IPS-NIHi7 (cell line): ENCODE data around the gene DAZAP1.

ENCODE experiments used
- DNase-seq: peaks from one replicate; pipeline ENCODE4 v3.0.0; 2012; ENCODE audit warnings: mixed read lengths; ENCODE audit errors: extremely low spot score

The DAZAP1 gene

DNA sequence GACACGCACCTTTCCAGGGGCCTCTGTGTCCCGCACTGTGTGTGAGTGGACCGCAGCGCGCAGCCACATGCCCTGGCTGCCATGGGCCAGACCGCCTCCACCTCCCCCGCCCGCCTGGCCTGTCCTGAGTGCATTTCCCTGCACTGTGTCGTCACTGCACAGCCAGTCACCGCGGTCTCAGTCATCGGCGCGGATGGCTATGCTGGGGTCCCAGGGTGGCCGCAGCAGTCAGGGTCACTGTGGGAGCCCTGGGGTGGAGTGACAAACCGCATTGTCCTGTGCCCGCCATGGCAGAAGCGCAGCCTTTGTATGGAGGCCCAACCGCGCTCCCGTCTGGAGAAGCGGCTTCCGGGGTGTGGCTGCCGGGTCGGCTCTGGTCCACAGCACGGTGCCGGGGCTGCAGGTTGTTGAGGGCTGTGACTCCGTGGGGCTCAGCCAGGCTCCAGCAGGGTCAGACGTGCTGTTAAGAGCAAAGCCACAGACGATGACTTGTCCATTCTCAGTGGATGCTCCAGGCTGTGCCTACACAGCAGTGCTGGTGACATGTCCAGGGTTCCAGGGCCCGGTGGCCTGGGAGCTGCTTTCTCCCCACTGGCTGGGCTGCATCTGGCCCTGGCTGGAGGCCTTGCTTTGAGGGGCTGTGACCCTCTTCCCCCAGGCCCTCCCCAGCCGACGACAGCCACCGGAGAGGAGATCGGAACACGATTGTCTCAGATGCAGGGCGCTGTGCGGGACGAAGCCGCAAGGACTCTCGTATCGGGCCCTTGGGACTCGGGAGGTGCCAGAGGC, 30.0 kb upstream of the DAZAP1 start:
- no peak for DNase-seq

DNA sequence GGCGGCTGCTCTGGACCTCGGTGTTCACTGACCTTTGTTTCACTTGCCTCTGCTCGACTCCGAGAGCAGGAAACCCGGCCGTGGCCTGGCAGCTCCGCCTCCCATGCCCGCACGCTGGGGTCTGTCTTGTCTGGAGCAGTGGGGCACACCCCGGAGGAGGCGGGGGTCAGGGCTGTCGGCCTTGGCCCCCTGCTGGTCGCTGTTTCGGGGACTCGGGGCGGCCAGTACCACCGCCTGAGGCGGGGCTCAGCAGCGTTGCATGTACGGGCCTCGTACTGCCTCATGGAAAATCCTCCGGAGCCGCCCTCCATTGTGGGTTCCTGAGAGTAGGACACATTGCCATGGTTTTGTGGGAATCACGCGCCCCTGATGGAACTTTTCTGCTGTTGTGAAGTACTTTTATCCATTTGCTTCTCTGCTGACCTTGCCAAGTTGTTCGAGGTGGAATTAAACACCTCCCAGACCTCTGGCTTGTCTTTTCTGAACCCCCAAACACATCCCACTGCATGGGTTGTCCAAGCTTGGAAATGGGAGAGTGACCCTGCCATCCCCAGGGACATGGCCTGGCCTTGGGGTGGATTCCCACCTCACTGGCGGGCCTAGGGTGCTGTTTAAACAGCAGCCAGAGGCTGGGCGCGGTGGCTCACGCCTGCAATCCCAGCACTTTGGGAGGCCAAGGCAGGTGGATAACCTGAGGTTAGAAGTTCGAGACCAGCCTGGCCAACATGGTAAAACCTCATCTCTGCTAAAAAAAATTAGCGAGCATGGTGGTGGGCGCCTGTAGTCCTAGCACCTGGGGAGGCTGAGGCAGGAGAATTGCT, 29.2 kb upstream of the DAZAP1 start:
- DNase-seq, result no peak

DNA sequence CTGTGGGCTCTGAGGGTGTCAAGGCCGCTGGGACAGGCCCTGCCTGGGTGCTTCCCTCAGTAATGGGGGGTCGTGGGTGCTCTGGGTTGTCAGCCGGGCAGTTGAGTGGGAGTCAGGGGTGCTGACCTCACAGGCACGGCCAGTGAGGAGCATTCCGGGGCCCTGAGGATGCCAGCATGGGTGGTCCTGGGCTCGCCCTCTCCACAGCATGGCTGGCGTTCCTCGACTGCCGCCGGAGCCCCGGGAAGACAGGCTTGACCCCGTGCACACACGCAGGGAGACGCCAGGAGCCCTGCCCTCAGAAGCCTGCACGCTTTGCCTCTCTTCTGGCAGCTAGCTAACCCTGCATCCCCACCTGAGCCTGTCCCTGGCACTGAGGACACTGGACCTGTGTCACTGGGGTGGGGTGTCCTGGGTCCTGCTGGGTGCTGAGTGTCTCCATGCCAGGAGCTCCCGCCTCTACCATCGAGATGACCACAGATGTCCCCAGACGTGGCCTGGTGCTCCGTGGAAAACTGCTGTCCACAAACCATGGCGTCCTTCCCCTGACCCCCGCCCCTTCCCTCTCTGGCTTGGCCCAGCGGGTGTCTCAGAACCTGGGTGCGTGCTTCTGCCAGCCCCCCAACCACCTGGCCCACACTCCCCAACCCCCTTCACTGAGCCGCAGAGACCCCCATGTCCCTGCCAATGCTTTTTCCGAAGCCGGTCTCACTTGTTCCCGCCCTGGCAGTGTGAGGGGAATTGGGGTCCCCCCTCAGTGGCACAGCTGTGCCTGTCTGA, 28.1 kb upstream of the DAZAP1 start:
- no peak for DNase-seq

DNA sequence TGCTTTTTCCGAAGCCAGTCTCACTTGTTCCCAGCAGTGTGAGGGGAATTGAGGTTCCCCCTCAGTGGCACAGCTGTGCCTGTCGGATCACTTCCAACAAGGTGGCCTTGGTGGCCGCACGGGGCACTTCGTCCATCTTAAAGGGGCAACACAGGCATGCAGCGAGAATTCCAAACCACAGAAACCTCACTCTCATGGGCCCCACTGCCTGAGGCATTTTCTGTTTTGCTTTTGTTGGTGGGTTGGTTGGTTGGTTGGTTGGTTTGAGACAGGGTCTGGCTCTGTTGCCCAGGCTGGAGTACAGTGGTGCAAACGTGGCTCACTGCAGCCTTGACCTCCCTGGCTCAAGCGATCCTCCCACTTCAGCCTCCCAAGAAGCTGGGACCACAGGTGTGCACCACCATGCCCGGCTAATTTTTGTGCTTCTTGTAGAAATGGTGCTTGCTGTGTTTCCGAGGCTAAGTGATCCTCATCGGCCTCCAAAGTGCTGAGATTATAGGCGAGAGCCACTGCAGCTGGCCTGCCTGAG, 27.4 kb upstream of the DAZAP1 start:
- no peak for DNase-seq

DNA sequence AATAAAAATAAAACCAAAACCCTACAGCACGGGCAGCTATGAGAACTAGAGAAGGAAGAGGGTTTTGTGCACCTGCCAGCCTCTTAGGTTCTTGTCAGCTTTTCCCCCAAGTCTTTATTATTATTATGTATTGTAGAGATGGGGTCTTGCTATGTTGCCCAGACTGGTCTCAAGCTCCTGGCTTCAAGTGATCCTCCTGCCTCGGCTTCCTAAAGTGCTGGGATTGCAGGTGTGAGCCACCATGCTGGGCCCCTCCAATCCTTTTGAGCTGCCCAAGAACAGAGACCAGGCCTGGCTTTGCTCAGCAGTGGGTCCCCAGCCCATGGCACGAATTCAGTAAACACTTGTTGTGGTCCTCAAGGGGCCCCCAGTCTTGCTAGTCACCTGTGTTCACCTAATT, 25.1 kb upstream of the DAZAP1 start:
- no peak for DNase-seq

DNA sequence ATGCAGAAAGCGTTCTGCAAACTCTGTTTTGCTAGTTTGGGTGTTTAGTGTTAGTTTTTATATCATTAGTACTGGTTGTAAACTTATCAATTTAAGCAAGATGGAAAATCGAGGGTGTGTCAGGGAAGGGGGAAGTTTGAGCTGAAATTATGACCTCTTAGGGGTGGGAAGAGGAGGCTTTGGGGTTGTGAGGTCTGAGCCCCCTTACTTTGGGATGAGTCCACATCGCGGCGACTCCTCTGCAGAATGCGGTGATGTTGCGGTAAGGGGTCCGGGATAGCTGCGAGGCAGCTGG, 24.4 kb upstream of the DAZAP1 start:
- no peak for DNase-seq

DNA sequence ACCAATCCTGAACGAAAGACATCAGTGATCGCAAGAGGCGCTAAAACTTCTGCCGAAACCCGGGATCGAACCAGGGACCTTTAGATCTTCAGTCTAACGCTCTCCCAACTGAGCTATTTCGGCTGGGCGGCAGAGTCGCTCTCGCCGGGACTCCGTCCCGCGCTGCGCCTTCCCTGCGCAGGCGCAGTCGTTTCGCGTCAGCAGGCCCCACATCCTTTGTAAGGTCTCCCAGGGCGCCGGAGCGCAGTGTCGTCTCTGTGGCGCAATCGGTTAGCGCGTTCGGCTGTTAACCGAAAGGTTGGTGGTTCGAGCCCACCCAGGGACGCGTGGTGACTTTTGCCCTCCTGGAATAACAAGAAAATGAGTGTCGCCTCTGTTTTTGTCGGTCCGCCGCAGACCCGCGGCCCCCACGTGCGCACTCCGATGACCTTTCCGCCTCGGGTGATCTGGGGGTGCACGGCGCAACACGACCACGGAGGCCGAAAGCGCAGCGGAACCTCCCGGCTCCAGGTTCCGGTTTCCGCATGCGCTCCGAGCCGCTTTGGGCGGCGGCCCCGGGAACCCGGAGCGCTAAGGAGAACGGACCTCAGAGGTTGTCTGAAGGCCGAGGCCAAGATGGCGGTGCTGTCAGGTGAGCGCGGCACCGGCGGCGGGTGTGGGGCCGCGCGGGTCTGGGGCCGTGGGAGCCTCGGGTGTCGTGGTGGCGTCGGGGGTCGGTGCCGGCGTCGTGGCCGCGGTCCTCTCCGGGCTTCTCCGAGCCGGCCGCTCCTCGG, 23.9 kb upstream of the DAZAP1 start, which contains the start of gene NDUFS7:
NDUFS7 (plus strand) TSS at position 596 of the 773 bp plus-strand sequence; CDS start at position 616, 20 bp downstream.
- DNase-seq, result peak; percentile 86

DNA sequence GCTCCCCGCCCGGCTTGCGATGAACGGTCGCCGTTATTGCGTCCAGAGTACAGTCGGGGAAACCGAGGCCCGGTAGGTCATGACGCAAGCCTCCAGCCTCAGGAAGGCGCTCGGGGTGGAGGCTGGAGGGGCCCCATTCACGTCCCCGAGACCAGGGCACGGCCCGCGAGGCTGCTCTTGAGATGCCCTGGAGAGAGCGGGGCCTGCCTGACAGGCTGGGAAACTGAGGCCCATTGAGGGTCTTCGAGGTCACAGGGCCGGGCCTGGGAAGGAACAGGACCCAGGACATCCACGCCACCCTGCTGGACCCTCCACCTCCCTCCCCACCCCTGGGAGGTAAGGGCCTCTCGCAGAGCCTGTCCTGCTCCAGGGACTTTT, 23.3 kb upstream of the DAZAP1 start:
- no peak for DNase-seq

DNA sequence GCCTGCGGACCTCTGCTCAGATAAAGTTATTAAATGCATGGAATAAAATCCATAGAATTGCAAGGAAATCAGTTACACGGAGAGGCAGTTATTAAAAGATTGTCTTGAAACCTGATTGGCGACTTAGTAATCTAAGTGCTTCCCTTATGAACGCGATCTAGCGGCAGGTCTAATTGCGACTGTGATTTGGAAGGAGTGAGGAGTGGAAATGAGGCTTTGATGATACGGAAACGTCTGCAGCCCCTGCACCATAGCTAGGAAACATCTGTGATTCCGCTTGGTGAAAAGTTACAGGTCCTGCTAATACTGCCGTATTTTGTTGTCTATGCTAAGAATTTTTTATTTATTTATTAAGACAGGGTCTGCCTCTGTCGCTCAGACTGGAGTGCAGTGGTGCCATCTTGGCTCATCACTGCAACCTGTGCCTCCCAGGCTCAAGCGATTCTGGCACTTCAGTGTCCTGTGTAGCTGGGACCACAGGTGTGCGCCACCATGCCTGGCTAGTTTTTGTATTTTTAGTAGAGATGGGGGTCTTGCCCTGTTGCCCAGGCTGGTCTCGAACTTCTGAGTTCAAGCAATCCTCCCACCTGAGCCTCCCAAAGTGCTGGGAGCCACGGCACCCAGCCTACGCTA, 22.8 kb upstream of the DAZAP1 start:
- no peak for DNase-seq

DNA sequence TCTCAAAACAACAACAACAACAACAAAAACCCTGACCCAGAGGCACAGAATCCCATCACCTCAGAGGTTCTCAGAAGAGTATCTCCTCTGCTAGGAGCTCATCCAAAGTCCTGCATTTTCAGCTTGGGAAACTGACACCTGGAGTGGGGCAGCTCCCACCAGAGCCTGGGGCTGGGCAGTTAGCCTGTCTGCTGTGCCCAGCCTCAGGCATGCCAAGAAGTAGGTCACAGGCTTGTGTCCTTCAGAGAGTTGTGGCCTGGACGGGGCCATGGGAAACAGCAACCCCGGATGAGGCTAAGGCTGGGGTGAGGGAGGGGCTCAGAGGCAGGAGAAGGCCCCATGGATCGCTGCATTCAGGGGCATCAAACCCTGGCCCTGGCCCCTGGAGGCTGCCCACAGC, 21.6 kb upstream of the DAZAP1 start:
- DNase-seq, result no peak

DNA sequence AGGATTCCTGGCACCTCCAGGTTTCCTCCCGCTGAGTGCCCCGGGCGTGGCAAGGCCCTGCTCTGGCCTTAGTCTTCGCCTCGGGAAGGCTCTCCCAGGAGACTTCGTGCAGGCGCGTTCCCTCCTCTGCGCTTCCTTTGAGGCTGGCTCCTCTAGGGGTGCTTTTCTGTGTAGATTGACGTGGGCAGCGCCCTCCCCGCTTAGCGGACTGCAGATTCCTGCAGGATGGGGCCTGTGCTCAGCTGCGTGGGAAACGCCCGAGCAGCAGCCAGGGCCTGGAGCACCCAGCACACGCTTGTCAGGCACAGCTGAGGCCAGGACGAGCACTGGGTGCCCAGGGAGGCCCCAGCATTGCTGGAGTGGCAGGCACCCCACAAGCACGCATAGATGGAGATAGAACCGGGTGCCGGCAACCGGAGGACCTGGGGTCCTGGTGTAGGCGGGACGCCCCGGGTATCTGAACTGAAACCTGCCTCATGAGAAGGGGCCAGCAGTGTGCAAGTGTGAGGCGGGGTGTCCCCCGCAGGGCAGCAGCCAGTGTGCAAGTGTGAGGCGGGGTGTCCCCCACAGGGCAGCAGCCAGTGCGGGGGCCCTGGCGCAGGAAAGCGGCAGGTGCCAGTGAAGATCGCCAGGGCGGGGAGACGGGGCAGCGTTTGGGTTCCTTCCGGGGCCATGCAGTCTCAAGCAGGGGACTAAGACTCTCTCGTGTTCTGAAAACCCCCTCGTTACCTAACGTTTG, 20.3 kb upstream of the DAZAP1 start:
- DNase-seq, result no peak

DNA sequence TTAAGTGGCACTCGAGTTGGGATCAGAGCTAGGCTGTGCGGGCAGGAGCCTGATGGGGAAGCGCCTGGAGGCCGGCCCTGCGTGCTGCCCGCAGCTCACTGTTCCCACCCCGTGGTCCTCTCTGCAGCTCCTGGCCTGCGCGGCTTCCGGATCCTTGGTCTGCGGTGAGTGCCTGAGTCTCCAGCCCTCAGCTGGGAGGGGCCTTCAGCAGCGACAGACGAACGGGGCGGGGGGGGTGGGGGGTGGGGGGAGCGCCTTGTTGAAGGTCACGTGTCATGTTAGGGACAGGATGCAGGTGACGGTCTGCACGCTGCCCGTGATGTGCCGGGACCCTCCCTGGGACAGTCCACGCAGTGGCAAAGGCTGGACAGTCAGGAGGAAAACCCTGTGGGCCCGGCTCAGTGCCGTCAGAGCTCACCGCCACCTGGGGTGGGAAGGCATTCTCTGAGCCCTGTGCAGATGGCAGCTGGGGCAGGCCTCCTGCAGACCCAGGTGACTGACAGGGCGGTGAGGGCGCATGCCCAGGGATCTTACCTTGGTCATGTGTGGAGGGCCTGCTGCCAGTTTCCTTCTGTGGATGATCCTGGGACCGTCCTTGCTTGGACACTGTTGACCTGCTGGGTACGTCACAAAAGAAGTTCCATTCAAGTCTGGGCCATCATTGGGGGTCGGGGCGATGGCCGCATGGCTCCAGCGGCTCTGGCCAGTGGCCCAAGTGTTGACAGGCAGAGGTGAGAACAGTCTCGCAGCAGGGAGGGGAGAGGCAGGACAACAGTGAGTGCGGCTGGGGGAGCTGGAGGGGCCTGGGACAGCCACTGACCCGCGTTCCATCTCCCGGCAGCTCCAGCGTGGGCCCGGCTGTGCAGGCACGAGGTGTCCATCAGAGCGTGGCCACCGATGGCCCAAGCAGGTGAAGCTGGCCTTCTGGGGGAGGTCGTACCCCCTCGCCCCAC, 19.4 kb upstream of the DAZAP1 start:
- no peak for DNase-seq

DNA sequence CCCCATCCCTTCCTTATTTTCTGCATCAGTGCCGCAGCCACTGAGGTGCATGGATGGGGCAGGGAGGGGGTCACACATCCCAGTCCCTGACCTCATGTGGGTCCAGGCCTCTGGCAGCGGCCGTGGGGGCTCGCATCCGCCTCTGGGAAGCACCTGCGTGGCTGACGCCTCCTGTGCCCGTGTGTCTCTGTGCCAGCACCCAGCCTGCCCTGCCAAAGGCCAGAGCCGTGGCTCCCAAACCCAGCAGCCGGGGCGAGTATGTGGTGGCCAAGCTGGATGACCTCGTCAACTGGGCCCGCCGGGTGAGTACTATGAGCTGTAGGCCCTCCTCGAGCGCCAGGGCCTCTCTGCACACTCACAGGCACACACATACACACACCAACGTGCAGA, 18.8 kb upstream of the DAZAP1 start:
- DNase-seq, result no peak

DNA sequence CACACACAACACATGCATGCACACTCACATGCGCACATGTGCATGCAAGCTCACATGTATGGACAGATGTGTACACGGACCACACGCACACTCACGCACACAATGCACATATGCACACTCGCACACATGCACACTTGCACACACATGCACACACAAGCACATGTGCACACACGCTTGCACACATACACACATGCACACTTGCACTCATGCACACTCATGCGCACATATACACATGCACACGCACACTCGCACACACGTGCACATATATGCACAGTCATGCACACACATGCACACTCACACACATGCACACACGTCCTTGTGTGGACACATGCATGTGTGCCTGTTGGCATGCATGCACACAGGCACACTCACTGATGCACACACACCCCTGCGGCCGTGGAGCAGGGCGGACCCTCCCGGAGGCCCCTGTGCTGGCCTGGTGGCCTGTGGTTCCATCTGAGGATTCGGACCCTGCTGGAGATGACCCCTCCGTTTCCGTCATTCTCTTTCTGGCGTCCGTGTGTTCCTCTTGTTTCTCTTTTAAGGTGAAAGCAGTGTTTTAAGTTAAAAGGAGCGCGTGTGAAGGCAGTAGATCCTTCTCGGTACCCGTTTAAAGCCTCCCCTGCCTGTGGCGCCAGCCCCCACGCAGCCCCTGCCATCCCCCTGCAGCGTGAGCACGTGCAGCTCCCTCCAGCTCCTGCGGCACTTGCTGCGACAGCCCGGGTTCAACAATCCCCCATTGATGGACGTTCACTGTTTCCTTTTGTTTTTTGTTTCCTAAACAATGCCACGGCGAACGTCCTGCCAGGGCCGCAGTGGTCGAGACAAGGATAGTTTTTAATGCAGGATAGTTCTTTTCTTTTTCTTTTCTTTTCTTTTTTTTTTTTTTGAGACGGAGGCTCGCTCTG, 18.1 kb upstream of the DAZAP1 start:
- DNase-seq, result no peak

DNA sequence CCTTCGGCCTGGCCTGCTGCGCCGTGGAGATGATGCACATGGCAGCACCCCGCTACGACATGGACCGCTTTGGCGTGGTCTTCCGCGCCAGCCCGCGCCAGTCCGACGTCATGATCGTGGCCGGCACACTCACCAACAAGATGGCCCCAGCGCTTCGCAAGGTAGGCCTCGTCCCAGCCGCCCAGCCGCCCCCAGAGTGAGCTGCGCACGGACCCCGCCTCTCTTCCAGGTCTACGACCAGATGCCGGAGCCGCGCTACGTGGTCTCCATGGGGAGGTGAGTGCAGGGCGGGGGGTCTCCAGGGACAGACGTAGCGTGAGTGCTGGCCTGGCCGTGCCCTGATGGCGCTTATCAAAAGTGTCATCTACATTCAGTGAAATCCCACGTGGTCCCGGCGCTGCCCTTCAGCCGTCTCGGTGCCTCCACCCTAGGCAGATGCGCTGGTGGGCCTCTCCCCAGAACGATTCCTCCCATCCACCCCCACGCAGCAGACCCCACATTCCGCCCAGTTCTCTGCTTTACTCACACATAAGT, 16.4 kb upstream of the DAZAP1 start:
- no peak for DNase-seq

DNA sequence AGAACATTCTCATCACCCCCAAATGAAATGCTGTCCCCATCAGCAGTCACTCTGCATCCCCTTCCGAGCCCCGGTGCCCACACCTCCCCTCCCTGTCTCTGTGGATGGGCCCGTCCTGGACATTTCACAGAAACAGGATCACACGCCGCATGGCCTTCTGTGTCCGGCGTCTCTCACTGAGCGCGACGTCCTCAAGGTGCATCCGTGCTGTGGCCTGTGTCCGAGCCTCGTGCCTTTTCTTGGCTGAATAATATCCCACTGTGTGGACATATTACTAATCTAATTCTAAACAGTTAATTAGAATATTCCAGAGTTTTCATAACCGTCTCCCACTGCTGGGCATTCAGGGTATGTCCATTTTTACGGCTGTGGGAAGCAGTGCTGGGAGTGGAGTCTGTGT, 15.0 kb upstream of the DAZAP1 start:
- no peak for DNase-seq

DNA sequence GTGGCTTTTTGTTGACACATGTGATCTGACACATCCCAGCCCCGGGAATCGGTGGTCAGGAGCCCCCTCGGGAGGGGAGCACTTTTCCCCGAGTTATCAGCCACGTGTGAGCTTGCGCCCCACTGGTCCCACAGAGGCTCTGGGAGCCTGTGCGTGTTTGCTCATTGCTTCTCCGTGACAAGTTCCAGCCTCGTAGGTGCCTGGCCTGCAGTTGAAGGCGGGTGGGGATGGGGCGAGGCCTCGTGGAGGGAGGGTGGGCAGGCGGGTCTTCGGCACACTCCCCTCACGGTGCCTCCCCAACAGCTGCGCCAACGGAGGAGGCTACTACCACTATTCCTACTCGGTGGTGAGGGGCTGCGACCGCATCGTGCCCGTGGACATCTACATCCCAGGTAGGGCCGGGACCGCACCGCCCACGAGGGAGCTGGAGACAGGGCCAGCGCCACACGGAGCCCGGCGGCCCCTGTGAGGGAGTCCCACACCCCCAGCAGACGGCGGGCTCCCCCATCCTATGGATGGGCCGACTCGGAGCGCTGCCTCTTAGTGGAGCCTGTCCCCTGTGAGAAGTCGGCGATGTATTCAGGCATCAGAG, 14.4 kb upstream of the DAZAP1 start:
- no peak for DNase-seq
